ENCODE measurements around the gene TARBP1. TPM values are rescaled to one million over a fixed set of nuclear protein-coding genes. Genes with fewer than 3 reads are reported as not detected.

The TARBP1 gene
- total RNA-seq, 1 donor from 2014 or later = 30.4 TPM

GRCh38 chr1:234473118-234473517 lies 5.9 kb downstream of the TARBP1 start:
- Mint-ChIP-seq H3K27me3 (no peaks in the 10 kb centered on the region), H3K9me3 (peaks cover 6% of the 10 kb centered on the region), H3K27ac (no peak overlapping the region), H3K4me3 (no peak overlapping the region), H3K36me3 (ENCODE audit: low read depth) (peaks cover 18% of the 10 kb centered on the region), H3K4me1 (peaks cover 45% of the 10 kb centered on the region)
- no peak for TF ChIP-seq CTCF (IDR thresholded peaks at IDR 0.05)
- ATAC-seq (ENCODE audit: low read depth) (no peak), DNase-seq (no peak)
- POLR2A ChIA-PET = no interaction called here
- CTCF ChIA-PET = no interaction called here
- intact Hi-C loops (cut with micrococcal nuclease) = no loop called here

- no peaks in the 10 kb centered on the region for H3K27me3 Mint-ChIP-seq
- H3K4me1 Mint-ChIP-seq = peaks cover 16% of the 10 kb centered on the region
- intact Hi-C loops (cut with micrococcal nuclease) = no loop called here
- H3K4me3 Mint-ChIP-seq = no peak overlapping the region
- no peaks in the 10 kb centered on the region for H3K9me3 Mint-ChIP-seq
- ChIA-PET POLR2A (interaction anchor here (0.6 kb wide), 1 partner anchor 50 kb away, joined by 5 read pairs; no protein-coding TSS in a partner anchor), CTCF (no interaction called here)
- no peak overlapping the region for H3K27ac Mint-ChIP-seq
- ATAC-seq (ENCODE audit: low read depth) = no peak
- no peak for DNase-seq
- no peak for TF ChIP-seq CTCF (IDR thresholded peaks at IDR 0.05)
- peaks cover 44% of the 10 kb centered on the region for H3K36me3 Mint-ChIP-seq (ENCODE audit: low read depth)
These were observed 9.6 kb downstream of the TARBP1 start for GRCh38 chr1:234469376-234469775.

- Mint-ChIP-seq H3K4me1 (peaks cover 9% of the 10 kb centered on the region), H3K36me3 (ENCODE audit: low read depth) (peaks cover 49% of the 10 kb centered on the region), H3K27ac (no peak overlapping the region), H3K9me3 (no peaks in the 10 kb centered on the region), H3K4me3 (no peak overlapping the region), H3K27me3 (no peaks in the 10 kb centered on the region)
- no peak for TF ChIP-seq CTCF (IDR thresholded peaks at IDR 0.05)
- intact Hi-C loops (cut with micrococcal nuclease) = no loop called here
- ChIA-PET CTCF (no interaction called here), POLR2A (no interaction called here)
- ATAC-seq (ENCODE audit: low read depth) (no peak), DNase-seq (no peak)
These were observed 10.4 kb downstream of the TARBP1 start for GRCh38 chr1:234468580-234468979.

- Mint-ChIP-seq H3K9me3 (no peaks in the 10 kb centered on the region), H3K27ac (no peak overlapping the region), H3K27me3 (no peaks in the 10 kb centered on the region), H3K4me3 (no peak overlapping the region), H3K36me3 (ENCODE audit: low read depth) (peaks cover 56% of the 10 kb centered on the region), H3K4me1 (peaks cover 2% of the 10 kb centered on the region)
- TF ChIP-seq CTCF (IDR thresholded peaks at IDR 0.05) = no peak
- no peak for DNase-seq
- intact Hi-C loops (cut with micrococcal nuclease) = no loop called here
- POLR2A ChIA-PET = no interaction called here
- CTCF ChIA-PET = no interaction called here
- ATAC-seq (ENCODE audit: low read depth) = no peak
These were observed 11.2 kb downstream of the TARBP1 start for GRCh38 chr1:234467821-234468220.

- ChIA-PET POLR2A (no interaction called here), CTCF (no interaction called here)
- Mint-ChIP-seq H3K27ac (no peak overlapping the region), H3K9me3 (no peaks in the 10 kb centered on the region), H3K27me3 (no peaks in the 10 kb centered on the region), H3K4me3 (no peak overlapping the region), H3K36me3 (ENCODE audit: low read depth) (peaks cover 63% of the 10 kb centered on the region), H3K4me1 (no peaks in the 10 kb centered on the region)
- intact Hi-C loops (cut with micrococcal nuclease) = no loop called here
- no peak for DNase-seq
- no peak for TF ChIP-seq CTCF (IDR thresholded peaks at IDR 0.05)
- ATAC-seq (ENCODE audit: low read depth) = no peak
These were observed 12.0 kb downstream of the TARBP1 start for GRCh38 chr1:234466945-234467344.

Data from activated B cell treated with CpG ODN at 0.5 μM for 24 hours (primary cell).